GM18861 (cell line): Measurements from ENCODE around the gene A1BG.
A peak's percentile ranks its signal among the peaks of the same experiment; 100 is the strongest.
"Not testable (repeated sequence)": the region's sequence is repeated elsewhere in the genome, so short reads cannot be mapped to it uniquely, and the experiment has no call there.

Source experiments
- ATAC-seq: cut with Tn5 transposase; IDR thresholded peaks from one replicate; pipeline ENCODE4 v1.9.1; 2021; ENCODE audit not compliant: unreplicated experiment

A1BG gene

DNA sequence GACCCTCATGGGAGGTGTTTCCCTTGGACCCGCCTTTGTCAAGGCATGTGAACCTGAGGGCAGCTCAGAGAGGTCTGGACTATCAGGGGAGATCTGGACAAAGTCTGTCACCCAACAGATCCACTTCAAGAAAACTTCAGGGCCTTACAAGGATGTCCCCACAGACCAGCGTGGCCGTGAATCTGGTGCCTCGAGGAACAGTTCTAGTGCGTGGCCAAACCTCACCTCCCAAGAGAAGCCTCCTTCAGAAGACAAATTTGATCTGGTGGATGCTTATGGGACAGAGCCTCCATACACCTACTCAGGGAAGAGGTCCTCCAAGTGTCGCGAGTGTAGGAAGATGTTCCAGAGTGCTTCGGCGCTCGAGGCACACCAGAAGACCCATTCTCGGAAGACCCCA lies 15.0 kb downstream of the A1BG start:
- ATAC-seq: no peak

DNA sequence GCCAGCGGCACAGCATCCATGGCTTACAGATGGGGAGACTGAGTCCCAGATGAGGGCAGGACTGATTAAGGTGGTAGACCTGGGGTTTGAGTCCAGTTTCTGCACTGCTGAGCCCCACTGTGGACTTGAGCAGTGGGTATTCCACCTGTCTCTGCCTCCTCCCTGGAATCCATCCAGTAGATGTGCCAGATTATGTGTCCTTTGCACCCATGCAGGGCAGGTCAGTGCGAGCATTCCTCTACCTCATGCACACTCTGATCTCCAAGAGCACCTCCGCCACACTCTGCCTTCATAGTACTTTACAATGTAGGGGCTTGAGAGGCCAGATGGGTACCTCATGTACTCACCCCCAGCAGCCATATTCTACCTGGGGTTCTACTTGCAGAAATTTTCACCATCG lies 16.5 kb downstream of the A1BG start:
- ATAC-seq: no peak

DNA sequence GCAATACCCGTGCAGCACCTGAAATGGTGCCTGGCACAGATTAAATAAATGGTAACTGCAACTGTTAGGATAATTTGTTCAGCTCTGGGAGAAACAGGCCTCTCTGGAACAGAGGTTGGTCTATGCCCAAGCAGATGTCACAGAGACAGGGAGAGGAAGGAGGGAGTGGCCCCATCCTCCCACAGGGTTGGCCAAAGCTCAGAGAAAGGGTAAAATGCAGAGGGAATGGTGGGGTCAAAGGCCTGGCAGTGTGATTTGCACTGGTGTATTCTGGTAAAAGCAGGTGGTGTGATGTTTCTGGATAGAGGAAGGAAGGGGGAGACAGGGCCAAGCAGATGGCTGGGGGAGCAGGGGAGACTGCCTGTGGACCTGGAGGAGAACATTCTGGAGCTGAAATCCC lies 17.1 kb downstream of the A1BG start:
- no peak for ATAC-seq

DNA sequence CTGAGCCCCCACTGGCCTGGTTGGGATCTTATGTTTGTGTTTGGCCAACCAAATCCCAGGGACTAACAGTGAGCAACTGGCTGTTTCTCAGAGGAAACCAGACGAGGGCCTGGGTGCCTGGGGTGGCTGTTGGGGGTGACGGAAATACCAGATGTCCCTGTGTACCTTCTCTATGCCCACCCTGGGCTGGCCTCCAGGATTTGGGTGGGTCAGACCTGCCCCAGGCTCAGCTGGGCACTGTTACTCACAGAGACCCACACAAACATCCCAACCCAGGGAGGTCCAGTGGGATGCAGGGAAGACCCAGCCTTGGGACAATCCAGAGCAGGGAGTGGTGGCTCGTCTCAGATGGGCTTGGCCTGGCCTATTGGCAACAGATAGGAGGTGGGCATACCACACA lies 17.7 kb downstream of the A1BG start:
- no peak for ATAC-seq

DNA sequence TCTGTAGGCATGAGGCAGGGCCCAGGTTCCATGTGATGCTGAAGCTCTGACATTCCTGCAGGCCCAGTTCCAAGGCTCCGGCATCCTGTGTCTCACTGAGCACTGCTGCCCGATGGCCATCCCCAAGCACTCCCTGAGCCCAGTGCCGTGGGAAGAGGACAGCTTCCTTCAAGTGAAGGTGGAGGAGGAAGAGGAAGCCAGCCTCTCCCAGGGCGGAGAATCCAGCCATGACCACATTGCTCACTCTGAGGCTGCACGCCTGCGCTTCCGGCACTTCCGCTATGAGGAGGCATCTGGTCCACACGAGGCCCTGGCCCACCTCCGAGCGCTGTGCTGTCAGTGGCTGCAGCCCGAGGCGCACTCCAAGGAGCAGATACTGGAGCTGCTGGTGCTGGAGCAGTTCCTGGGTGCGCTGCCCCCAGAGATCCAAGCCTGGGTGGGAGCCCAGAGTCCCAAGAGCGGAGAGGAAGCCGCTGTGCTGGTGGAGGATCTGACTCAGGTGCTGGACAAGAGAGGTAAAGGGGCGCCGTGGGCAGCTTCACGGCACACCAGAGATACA lies 18.5 kb downstream of the A1BG start:
- ATAC-seq: no peak

DNA sequence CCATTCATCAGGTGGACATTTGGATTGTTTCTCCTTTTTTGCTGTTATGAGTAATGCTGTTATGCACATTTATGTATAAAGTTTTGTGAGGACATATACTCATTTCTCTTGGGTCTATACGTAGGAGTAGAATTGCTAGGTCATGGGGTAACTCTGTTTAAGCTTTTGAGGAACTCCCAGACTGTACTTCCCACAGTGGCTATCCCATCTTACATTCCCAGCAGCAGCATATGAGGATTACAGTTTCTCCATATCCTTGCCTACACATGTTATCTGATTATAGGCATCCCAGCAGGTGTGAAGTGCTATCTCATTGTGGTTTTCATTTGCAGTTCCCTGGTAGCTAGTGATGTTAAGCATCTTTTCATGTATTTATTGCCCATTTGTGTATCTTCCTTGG lies 20.6 kb downstream of the A1BG start:
- no peak for ATAC-seq

DNA sequence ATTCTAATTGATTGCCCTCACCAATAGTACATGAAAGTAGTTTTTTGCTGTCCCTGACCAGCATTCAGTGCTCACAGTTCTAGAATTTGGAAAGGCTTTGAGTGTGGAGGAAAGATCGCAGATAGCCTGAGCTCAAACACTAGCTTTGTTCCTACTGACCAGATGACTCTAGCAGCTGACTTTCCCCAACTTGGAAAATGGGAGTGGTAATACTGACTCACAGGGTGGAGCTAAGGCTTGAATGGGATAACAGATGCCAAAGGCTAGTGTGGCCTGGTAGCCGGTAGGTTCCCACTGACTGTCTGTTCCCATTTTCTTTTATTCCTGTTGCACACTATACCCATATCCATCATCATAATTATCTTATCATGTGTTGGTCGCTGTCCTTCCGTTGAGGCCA lies 22.8 kb downstream of the A1BG start:
- no peak for ATAC-seq

DNA sequence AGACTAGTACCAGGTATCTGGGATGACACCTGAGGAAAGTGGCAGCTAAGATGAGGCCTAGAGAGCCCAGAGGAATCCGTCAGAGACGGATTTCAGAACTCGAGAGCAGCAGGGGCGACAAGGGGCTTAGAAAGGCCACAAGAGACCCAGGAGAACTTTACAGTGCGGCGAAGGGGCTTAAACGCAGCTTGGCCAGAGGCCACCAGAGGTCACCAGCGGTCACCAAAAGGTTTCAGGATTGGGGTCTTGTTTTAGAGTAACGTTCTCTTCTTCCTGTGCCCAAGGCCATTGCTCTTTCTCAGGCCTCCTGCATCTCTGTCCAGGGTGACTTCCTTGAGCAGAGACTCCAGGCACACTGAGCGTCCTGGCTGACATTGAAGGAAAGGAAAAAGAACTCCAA lies 24.3 kb downstream of the A1BG start:
- no peak for ATAC-seq

DNA sequence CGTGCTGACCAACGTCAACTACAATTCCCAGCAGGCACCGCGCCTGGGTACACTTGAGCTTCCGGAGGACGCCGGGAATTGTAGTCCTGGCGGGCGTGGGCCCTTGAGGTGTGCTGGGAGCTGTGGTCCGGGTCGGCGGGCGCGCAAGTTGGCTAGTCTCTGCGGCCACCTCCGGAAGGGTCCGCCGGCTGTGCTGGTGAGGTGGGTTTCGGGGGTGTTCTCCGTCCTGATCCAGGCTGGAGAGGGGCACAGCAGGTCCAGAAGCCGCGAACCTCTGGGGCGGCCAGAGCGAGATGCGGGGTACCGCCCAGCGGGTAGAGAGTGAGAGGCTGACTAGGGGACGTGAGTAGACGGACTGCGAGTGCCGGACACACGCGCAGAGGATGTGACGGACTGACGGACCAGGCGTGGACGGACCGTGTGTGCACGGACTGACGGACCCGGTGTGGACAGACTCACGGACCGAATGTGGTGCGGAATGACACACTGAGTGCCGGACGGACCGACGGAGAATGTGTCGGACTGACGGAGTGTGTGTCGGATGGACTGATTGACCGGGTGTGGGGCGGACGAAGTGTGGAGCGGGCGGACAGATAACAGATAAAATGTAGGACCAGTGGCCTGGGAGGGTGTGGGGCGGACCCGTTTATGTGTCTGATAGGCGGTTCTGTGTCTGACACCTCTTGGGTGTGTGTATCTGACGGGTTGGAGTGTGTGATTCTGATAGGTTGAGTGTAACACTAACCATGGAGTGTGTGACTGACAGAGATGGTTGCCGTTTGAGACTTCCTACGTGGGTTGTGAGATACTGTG lies 26.2 kb downstream of the A1BG start, which contains the start of gene ZSCAN22:
Gene ZSCAN22, plus strand, starts transcription at position 81 of the 813 bp plus-strand sequence. CDS start 7,809 bp downstream, outside the sequence.
- peak; percentile 69 for ATAC-seq

DNA sequence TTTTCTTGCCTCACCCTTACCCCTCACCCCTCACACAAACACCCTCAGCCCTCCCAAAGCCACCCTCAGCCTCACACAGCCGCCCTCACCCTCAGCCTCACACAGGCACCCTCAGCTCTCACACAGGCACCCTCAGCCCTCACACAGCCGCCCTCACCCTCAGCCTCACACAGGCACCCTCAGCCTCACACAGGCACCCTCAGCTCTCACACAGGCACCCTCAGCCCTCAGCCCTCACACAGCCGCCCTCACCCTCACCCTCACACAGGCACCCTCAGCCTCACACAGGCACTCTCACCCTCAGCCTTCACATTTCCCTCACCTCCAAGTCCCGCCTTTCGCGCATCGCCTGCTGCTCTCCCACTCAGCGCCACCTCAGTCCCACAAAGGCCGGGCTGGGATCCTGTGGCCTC lies 26.8 kb downstream of the A1BG start:
- no peak for ATAC-seq

DNA sequence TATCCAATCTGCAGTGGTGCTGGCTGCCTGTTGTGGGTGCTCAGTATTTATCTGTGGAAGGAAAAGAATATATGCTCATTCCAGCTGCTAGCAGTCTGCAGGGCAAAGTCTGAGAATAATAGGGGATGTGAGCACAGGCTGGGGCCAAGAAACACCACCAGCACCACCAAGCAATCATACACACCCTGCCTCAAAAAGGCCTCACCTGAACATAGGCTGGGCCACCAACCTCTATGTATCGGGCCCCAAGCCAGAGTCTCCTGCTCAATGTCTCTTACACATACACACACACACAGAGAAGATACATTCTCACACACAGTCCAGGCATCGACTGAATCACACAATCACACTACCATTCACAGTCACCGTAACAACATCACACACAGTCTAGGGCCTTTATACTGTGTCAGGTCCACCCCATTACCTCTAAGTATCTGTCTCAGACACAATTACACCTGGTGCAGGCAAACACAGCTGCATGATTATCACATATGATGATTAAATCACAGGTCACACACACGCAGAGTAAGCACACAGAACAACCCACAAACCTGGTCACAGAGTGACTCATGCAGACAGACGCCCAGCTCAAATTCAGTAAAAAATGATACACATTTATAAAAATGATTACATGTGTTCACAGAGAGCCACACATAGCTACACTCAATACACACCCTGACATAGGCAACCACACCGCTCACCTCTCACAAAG lies 27.8 kb downstream of the A1BG start:
- ATAC-seq: no peak

DNA sequence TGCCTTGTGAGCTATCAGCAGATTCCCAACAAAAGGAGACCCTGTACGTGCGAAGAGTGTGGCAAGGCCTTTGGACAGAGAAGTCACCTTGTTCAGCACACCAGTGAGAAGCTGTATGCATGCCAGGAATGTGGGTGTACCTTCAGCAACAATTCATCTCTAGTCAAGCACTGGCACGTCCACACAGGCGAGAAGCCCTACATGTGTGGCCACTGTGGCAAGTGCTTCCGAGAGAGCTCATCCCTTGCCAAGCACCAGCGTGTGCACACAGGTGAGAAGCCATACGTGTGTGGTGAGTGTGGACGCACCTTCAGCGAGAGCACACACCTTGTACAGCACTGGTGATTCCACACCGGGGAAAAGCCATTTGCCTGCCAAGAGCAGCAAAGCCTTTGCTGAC lies 34.1 kb downstream of the A1BG start:
- ATAC-seq: no peak

DNA sequence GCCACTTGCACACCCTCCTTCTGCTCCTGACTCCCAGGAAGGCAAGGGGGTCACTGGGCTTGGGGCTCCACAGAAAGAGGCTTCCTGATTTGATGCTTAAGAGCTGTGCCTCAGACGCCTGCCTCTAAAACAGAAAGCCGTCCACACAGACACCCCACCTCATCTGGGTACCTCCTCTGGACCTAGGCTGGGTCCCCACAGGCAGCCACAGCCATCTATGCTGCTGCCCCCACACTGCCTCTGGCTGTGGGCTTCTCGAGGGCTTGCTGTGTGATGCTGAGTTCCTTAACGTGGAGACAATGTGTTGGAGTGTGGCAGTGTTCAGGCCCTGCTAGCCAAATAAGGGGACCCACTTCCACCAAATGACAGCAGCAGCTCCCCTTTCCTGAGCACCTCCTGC lies 35.0 kb downstream of the A1BG start:
- no peak for ATAC-seq

DNA sequence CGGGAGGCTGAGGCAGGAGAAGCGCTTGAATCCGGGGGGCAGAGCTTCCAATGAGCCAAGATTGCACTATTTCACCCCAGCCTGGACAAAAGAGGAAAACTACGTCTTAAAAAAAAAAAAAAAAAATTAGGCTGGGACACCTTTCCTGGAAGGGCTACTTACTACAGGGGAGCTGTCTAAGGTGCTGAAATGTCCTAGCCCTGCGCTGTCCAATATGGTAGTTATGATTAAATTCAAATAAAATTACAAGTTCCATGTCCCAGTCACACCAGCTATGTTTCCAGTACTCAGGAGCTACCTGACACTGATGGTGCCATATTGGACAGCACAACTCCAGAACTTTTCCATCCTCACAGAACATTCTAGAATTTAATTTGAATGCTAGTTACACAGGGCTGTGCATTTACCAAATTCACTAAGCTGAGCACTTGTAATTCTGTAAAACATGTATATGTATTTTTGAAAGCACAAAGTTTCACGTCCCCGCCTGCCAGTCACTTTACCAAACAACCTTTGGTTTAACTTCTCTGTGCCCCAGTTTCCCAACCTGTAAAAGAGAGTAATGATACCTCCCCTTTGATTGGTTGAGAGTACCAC lies 35.7 kb downstream of the A1BG start:
- ATAC-seq: no peak

DNA sequence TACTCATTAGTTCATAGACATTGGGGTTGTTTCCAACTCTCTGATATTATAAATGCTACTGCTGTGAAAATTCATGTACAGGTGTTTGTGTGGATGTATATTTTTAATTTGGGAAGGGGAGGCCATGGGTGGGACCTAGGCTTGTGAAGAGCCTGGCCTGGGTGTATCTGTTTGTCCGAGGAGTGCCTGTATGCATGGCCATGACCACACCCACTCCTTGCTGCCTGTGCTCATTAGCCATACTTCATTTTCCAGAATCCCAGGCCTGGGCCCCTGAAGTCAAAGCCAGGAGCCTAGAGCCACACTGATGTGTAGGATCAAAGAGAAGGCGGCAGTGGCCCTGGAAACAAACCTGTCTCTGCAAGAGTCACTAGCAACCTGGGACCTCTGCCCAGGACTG lies 37.7 kb downstream of the A1BG start:
- ATAC-seq: no peak

DNA sequence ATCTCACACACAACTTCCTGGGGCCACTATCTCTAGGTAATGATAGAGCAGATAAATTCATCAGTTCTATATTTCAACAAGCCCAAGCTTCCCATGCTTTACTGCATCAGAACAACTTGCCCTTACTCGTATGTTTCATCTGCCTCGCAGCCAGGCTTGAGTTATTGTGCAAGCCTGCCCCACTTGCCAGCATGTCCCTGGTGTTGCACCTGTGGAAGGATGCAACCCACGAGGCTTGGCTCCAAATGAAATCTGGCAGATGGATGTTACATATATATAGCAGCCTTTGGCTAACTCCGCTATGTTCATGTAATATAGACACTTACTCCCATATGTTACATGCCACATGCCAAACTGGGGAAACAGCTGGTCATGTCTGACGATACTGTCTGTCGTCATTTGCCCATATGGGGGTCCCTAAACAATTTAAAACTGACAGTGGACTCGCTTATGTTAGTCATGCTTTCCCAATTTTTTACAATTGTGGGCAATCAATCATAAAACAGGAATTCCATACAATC lies 41.9 kb downstream of the A1BG start:
- no peak for ATAC-seq

DNA sequence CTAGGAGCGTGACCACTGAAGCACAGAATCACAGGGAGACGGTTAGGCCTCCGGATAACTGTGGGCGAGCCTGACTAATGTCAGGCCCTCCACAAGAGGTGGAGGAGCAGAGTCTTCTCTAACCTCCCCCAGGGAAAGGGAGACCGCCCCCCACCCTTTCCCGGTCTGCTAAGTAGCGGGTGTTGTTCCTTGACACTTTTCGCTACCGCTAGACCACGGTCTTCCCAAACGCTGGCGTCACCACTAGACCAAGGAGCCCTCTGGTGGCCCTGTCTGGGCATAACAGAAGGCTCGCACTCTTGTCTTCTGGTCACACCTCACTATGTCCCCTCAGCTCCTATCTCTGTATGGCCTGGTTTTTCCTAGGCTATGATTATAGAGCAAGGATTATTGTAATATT lies 42.6 kb downstream of the A1BG start:
- ATAC-seq: not testable (repeated sequence)

DNA sequence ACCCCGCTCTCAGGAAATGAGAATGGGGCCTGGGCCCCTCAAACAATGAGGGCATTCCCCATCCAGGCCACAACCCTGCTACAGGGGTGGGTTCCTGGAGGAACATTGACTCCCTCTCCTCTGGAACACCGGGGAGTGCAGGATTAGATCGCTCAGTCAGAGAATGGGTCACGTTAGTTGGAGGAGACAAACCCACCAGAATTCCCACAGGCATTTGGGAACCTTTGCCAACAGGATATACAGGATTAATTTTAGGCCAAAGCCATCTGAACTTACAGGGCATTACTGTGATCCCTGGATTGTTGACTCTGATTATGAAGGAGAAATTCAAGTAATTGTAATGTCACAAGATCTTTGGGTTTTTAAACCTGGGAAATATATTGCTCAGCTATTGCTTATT lies 45.6 kb downstream of the A1BG start:
- no peak for ATAC-seq

DNA sequence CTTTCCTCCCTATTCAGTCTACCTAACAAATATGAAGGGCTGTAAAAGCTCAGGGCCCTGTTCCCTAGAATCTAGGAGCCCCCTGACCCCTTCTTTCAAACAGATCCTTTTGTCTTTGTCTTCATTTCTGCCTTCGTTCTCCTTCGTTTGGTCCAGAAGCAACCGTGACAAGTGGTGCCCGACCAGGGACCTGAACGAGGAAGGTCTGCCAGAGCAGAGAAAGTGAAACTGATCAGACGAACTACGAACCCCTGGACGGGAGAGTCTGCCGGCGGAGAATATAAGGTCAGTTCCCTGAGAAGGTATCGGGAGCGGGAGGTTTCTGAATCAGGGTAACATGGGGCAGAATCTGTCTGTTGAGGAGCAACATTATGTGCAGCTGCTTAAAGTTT lies 47.4 kb downstream of the A1BG start:
- ATAC-seq: no peak

DNA sequence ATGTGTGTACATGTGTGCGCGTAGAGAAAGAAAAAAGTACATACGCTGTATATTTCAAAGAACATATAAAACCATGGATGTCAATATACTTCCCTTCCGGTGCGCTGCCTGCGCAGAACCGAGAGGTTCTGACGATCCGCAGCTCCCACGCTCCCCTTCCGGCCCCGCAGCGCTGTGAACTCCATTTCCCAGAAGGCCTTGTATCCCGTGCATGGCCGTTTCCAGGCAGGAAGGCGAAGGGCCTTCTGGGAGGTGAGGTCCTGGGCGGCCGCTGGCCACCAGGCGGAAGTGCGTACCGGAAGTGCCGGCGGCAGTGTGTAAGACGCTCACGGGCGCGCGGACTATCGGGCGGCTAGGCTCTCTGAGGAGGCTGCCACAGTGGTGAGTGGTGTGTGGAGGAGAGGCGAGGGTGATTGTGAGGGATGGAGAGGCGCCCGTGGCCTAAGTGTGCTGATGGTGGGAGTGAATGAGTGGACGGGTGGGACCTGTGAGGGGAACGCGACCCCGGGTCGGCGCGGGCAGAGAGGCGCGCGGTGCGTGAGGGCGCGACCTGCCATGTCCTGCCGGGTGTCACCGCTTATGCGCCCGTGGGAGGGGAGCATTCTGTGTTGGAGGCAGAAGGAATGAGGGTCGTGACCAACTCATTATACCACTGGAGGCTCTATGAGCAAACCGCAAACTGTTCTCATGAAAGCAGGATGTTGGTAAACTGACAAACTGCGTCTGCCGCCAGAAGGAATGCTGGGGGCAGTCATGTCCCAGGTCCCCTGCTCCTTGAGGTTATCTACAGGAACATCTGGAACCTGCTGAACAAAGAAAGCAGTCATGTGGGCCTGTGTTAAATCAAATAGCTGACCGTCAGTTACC lies 48.0 kb downstream of the A1BG start, which contains the start of gene ERVK3-1:
Gene ERVK3-1, plus strand, starts transcription at position 313 of the 867 bp plus-strand sequence. CDS start 6,792 bp downstream, outside the sequence.
- peak; percentile 95 for ATAC-seq

DNA sequence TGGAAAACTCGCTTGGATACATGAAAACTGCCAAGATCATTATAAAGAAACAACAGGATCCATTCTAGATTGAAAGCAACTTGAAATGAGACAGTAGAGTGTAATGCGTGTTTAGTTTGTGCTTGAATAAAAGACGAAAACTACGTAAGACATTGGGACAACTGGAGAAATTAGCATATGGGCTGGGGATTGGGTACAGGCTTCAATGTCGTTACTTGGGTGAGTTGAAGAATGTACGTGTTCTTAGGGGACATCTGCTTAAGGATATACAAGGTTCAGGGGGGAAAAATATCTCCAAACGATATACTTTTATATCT lies 48.6 kb downstream of the A1BG start:
- ATAC-seq: no peak
